Neural progenitor cell (in vitro differentiated cells): ENCODE measurements around the gene RALGDS. TPM values are rescaled to one million over a fixed set of nuclear protein-coding genes. Genes with fewer than 3 reads are reported as not detected.

ENCODE experiments used
- DNase-seq: peaks from one replicate; pipeline ENCODE4 v3.0.0-alpha.2; 2016; ENCODE audit warnings: low spot score
- H2AFZ ChIP-seq: fragments of 200-600 bp; sonication (generic); replicated peaks from 2 replicates; pipeline ENCODE4 v1.6.1; 2016; ENCODE audit warnings: antibody characterized with exemption
- H3F3A ChIP-seq: fragments of 200-600 bp; sonication (generic); 2 replicates; pipeline ENCODE4 v1.6.1; 2016; ENCODE audit warnings: antibody characterized with exemption, low read depth
- H3K27ac ChIP-seq: fragments of 200-600 bp; sonication (generic); 2 replicates; pipeline ENCODE4 v1.5.1; 2016; ENCODE audit warnings: mild to moderate bottlenecking
- H3K27me3 ChIP-seq: fragments of 200-600 bp; sonication (generic); 2 replicates; pipeline ENCODE4 v1.6.1; 2016; ENCODE audit warnings: mild to moderate bottlenecking, moderate library complexity
- H3K36me3 ChIP-seq: fragments of 200-600 bp; sonication (generic); 2 replicates; pipeline ENCODE4 v1.5.1; 2016
- H3K4me1 ChIP-seq: fragments of 200-600 bp; sonication (generic); 2 replicates; pipeline ENCODE4 v1.6.1; 2016; ENCODE audit warnings: mixed run types
- H3K4me2 ChIP-seq: fragments of 200-600 bp; sonication (generic); 2 replicates; pipeline ENCODE4 v1.6.1; 2016
- H3K4me3 ChIP-seq: fragments of 200-600 bp; sonication (generic); 2 replicates; pipeline ENCODE4 v1.5.1; 2016
- H3K79me2 ChIP-seq: fragments of 200-600 bp; sonication (generic); 2 replicates; pipeline ENCODE4 v1.6.1; 2016; ENCODE audit warnings: low read depth
- H3K9ac ChIP-seq: fragments of 200-600 bp; sonication (generic); 2 replicates; pipeline ENCODE4 v1.6.1; 2016
- H3K9me3 ChIP-seq: fragments of 200-600 bp; sonication (generic); 2 replicates; pipeline ENCODE4 v1.5.1; 2016; ENCODE audit warnings: low read depth
- H4K20me1 ChIP-seq: fragments of 200-600 bp; sonication (generic); 2 replicates; pipeline ENCODE4 v1.6.1; 2016; ENCODE audit warnings: low read depth
- H3K27ac Mint-ChIP-seq: 3 replicates; pipeline ENCODE4 v1.8.0; 2021; ENCODE audit warnings: mixed read lengths
- H3K27me3 Mint-ChIP-seq: 2 replicates; pipeline ENCODE4 v1.8.0; 2022; ENCODE audit warnings: low read depth, mild to moderate bottlenecking, inconsistent platforms, moderate library complexity, mixed read lengths; ENCODE audit not compliant: insufficient read depth
- H3K36me3 Mint-ChIP-seq: 3 replicates; pipeline ENCODE4 v1.8.0; 2021; ENCODE audit warnings: mixed read lengths
- H3K4me1 Mint-ChIP-seq: 3 replicates; pipeline ENCODE4 v1.8.0; 2021; ENCODE audit warnings: mixed read lengths
- H3K4me3 Mint-ChIP-seq: 3 replicates; pipeline ENCODE4 v1.8.0; 2021; ENCODE audit warnings: mild to moderate bottlenecking, moderate library complexity, mixed read lengths
- H3K9me3 Mint-ChIP-seq: 3 replicates; pipeline ENCODE4 v1.8.0; 2020; ENCODE audit warnings: mixed read lengths
- EZH2 ChIP-seq: fragments of 200-600 bp; sonication (generic); IDR thresholded peaks from 2 replicates; pipeline ENCODE4 v1.6.1; 2017; ENCODE audit warnings: antibody characterized with exemption, mild to moderate bottlenecking, moderate library complexity
- EZH2phosphoT487 ChIP-seq: fragments of 200-600 bp; sonication (generic); IDR thresholded peaks from 2 replicates; pipeline ENCODE4 v1.6.1; 2017; ENCODE audit warnings: antibody characterized with exemption
- total RNA-seq: library from RNA; depleted of rRNA; stranded (reverse); fragments of >200 nt; gene quantifications from 2 replicates; pipeline ENCODE4 v1.2.3, GENCODE V29; 2015; ENCODE audit warnings: low replicate concordance
- TF ChIP-seq, protein P1 (sequence below): fragments of 200-600 bp; sonication (generic); IDR thresholded peaks from 2 replicates; pipeline ENCODE4 v1.5.1; 2017; ENCODE audit warnings: antibody characterized with exemption, mild to moderate bottlenecking

RALGDS gene
- total RNA-seq, 1 donor from 2014 or later = 24.1 TPM

DNA sequence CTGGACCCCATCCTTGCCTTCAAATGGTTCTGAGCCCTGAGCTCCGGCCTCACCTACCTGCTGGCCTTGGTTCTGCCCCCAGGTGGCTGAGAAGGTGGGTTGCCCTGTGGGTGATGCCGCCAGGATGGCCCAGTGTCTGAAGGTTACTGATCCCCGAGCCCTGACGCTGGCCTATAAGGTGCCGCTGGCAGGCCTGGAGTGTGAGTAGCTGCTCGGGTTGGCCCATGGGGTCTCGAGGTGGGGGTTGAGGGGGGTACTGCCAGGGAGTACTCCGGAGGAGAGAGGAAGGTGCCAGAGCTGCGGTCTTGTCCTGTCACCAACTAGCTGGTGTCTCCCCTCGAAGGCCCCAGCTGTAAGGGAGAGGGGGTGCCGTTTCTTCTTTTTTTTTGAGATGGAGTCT is 54.0 kb downstream of the RALGDS start:
- Histone ChIP-seq H3K27me3 (no peaks in the 10 kb centered on the region), H3K4me1 (no peaks in the 10 kb centered on the region), H3K9ac (no peak overlapping the region), H3K36me3 (no peaks in the 10 kb centered on the region), H3K9me3 (no peaks in the 10 kb centered on the region), H3F3A (no peaks in the 10 kb centered on the region), H3K79me2 (no peaks in the 10 kb centered on the region), H3K27ac (no peak overlapping the region), H4K20me1 (no peaks in the 10 kb centered on the region), H3K4me3 (no peak overlapping the region), H2AFZ (no peak overlapping the region), H3K4me2 (no peak overlapping the region)
- H3K27ac Mint-ChIP-seq = no peak overlapping the region
- TF ChIP-seq EZH2phosphoT487 (no peak), EZH2 (no peak)
- TF ChIP-seq, protein P1, sequence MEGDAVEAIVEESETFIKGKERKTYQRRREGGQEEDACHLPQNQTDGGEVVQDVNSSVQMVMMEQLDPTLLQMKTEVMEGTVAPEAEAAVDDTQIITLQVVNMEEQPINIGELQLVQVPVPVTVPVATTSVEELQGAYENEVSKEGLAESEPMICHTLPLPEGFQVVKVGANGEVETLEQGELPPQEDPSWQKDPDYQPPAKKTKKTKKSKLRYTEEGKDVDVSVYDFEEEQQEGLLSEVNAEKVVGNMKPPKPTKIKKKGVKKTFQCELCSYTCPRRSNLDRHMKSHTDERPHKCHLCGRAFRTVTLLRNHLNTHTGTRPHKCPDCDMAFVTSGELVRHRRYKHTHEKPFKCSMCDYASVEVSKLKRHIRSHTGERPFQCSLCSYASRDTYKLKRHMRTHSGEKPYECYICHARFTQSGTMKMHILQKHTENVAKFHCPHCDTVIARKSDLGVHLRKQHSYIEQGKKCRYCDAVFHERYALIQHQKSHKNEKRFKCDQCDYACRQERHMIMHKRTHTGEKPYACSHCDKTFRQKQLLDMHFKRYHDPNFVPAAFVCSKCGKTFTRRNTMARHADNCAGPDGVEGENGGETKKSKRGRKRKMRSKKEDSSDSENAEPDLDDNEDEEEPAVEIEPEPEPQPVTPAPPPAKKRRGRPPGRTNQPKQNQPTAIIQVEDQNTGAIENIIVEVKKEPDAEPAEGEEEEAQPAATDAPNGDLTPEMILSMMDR = no peak
- peaks cover 5% of the 10 kb centered on the region for H3K36me3 Mint-ChIP-seq
- H3K4me3 Mint-ChIP-seq = no peak overlapping the region
- no peak for DNase-seq
- H3K4me1 Mint-ChIP-seq = no peaks in the 10 kb centered on the region
- H3K9me3 Mint-ChIP-seq = no peaks in the 10 kb centered on the region
- H3K27me3 Mint-ChIP-seq = peaks cover 2% of the 10 kb centered on the region

DNA sequence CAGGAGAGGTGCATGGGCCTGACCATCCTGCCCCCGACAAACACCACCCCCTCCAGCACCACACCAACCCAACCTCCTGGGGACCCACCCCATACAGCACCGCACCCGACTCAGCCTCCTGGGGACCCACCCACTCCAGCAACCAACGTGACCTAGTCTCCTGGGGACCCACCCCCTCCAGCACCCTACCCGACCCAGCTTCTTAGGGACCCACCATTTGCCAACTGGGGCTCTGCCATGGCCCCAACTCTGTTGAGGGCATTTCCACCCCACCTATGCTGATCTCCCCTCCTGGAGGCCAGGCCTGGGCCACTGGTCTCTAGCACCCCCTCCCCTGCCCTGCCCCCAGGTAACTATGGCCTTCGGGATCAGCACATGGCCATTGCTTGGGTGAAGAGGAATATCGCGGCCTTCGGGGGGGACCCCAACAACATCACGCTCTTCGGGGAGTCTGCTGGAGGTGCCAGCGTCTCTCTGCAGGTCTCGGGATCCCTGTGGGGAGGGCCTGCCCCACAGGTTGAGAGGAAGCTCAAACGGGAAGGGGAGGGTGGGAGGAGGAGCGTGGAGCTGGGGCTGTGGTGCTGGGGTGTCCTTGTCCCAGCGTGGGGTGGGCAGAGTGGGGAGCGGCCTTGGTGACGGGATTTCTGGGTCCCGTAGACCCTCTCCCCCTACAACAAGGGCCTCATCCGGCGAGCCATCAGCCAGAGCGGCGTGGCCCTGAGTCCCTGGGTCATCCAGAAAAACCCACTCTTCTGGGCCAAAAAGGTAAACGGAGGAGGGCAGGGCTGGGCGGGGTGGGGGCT is 54.7 kb downstream of the RALGDS start:
- peaks cover 2% of the 10 kb centered on the region for H3K36me3 Mint-ChIP-seq
- H2AFZ ChIP-seq = no peak overlapping the region
- no peaks in the 10 kb centered on the region for H3K4me1 Mint-ChIP-seq
- peaks cover 3% of the 10 kb centered on the region for H3K4me1 ChIP-seq
- no peaks in the 10 kb centered on the region for H3K36me3 ChIP-seq
- H3K27ac Mint-ChIP-seq = no peak overlapping the region
- H3K9me3 Mint-ChIP-seq = no peaks in the 10 kb centered on the region
- no peaks in the 10 kb centered on the region for H3K79me2 ChIP-seq
- no peak overlapping the region for H3K4me3 ChIP-seq
- H3F3A ChIP-seq = peaks cover 1% of the 10 kb centered on the region
- no peak overlapping the region for H3K27ac ChIP-seq
- no peak overlapping the region for H3K9ac ChIP-seq
- H4K20me1 ChIP-seq = no peaks in the 10 kb centered on the region
- no peak for TF ChIP-seq EZH2phosphoT487
- TF ChIP-seq, protein P1 = no peak
- H3K4me3 Mint-ChIP-seq = no peak overlapping the region
- no peaks in the 10 kb centered on the region for H3K9me3 ChIP-seq
- H3K4me2 ChIP-seq = no peak overlapping the region
- no peak for DNase-seq
- H3K27me3 ChIP-seq = no peaks in the 10 kb centered on the region
- peaks cover 2% of the 10 kb centered on the region for H3K27me3 Mint-ChIP-seq

DNA sequence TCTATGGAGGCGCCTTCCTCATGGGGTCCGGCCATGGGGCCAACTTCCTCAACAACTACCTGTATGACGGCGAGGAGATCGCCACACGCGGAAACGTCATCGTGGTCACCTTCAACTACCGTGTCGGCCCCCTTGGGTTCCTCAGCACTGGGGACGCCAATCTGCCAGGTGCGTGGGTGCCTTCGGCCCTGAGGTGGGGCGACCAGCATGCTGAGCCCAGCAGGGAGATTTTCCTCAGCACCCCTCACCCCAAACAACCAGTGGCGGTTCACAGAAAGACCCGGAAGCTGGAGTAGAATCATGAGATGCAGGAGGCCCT is 56.0 kb downstream of the RALGDS start:
- H3K79me2 ChIP-seq = no peaks in the 10 kb centered on the region
- no peak overlapping the region for H3K9ac ChIP-seq
- H4K20me1 ChIP-seq = no peaks in the 10 kb centered on the region
- Mint-ChIP-seq H3K9me3 (no peaks in the 10 kb centered on the region), H3K27ac (no peak overlapping the region), H3K4me1 (peaks cover 6% of the 10 kb centered on the region), H3K4me3 (peak overlapping the region; percentile 35), H3K36me3 (peaks cover 2% of the 10 kb centered on the region), H3K27me3 (peaks cover 3% of the 10 kb centered on the region)
- H3K4me3 ChIP-seq = no peak overlapping the region
- peaks cover 12% of the 10 kb centered on the region for H3K4me1 ChIP-seq
- H3K36me3 ChIP-seq = no peaks in the 10 kb centered on the region
- no peak overlapping the region for H2AFZ ChIP-seq
- H3F3A ChIP-seq = peaks cover 10% of the 10 kb centered on the region
- H3K27me3 ChIP-seq = no peaks in the 10 kb centered on the region
- no peaks in the 10 kb centered on the region for H3K9me3 ChIP-seq
- DNase-seq = no peak
- no peak overlapping the region for H3K4me2 ChIP-seq
- no peak overlapping the region for H3K27ac ChIP-seq
- no peak for TF ChIP-seq EZH2
- no peak for TF ChIP-seq EZH2phosphoT487
- TF ChIP-seq, protein P1 = no peak
